GM12878 (cell line): ENCODE results near the gene TUBA3E. TPM values are rescaled to one million over a fixed set of nuclear protein-coding genes. Genes with fewer than 3 reads are reported as not detected.
"Not testable (repeated sequence)": the region's sequence is repeated elsewhere in the genome, so short reads cannot be mapped to it uniquely, and the experiment has no call there.

Experiments
- ATAC-seq: fragments of 200-7000 bp; cut with Tn5 transposase; 3 replicates; pipeline ENCODE4 v1.9.1; 2020; ENCODE audit warnings: mild to moderate bottlenecking, moderate library complexity
- BruUV-seq: library from RNA; stranded (reverse); fragments of 400-500 nt; replicated peaks from 2 replicates; lab custom pipeline; 2021; lab: Mats Ljungman, UMichigan
- CTCF ChIA-PET: fragments of 300-600 bp; sonication (Branson Sonifier 250); formaldehyde crosslinking; extraction: SDS; loops from one replicate; lab custom pipeline; 2021; ENCODE audit warnings: inconsistent platforms; lab: Yijun Ruan, JAX
- POLR2A ChIA-PET: fragments of 350-600 bp; formaldehyde crosslinking; extraction: SDS; loops from one replicate; lab custom pipeline; 2021; ENCODE audit warnings: inconsistent platforms; lab: Charles Lee
- RAD21 ChIA-PET: fragments of 300-600 bp; sonication (Branson Sonifier 250); formaldehyde crosslinking; loops from one replicate; lab custom pipeline; 2023; ENCODE audit warnings: antibody characterized with exemption; ENCODE audit not compliant: unreplicated experiment; lab: Charles Lee
- SMC1A ChIA-PET: fragments of 300-600 bp; sonication (Branson Sonifier 250); formaldehyde crosslinking; loops from one replicate; lab custom pipeline; 2023; ENCODE audit not compliant: unreplicated experiment, uncharacterized antibody; lab: Charles Lee
- DNase-seq: peaks from one replicate; pipeline ENCODE4 v3.0.0-alpha.2; 2011; ENCODE audit warnings: low read depth, low spot score
- FAIRE-seq: peaks from 3 replicates; lab custom pipeline; 2011; peaks lifted over from hg19 to GRCh38; lab: Jason Lieb, UNC
- H2AFZ ChIP-seq: 2 replicates; pipeline ENCODE4 v1.6.0; 2011; ENCODE audit warnings: low read depth, low read length, control low read depth; ENCODE audit not compliant: control insufficient read depth
- H3K27ac ChIP-seq: 2 replicates; pipeline ENCODE4 v1.5.1; 2011; ENCODE audit warnings: control low read depth; ENCODE audit not compliant: control insufficient read depth, insufficient read depth
- H3K27me3 ChIP-seq, 2 experiments: replicated peaks in 1 of 2; 2 replicates each; pipeline versions ENCODE4 v1.6.0 to v1.6.1; 2011; ENCODE audit warnings: low read length in 1 of 2; ENCODE audit not compliant: control insufficient read depth in 2 of 2, insufficient read depth in 2 of 2
- H3K36me3 ChIP-seq, 2 experiments: 2 replicates each; pipeline ENCODE4 v1.5.1; 2011; ENCODE audit warnings: low read length in 1 of 2; ENCODE audit not compliant: control insufficient read depth in 2 of 2, insufficient read depth in 2 of 2
- H3K4me1 ChIP-seq: 2 replicates; pipeline ENCODE4 v1.6.1; 2011; ENCODE audit warnings: mild to moderate bottlenecking, low read length, moderate library complexity, mixed read lengths; ENCODE audit not compliant: control insufficient read depth, insufficient read depth
- H3K4me2 ChIP-seq: 2 replicates; pipeline ENCODE4 v1.6.0; 2011; ENCODE audit warnings: control low read depth; ENCODE audit not compliant: control insufficient read depth, insufficient read depth
- H3K4me3 ChIP-seq: fragments of 200-600 bp; sonication (generic); 2 replicates; pipeline ENCODE4 v1.5.1; 2016
- H3K79me2 ChIP-seq: 2 replicates; pipeline ENCODE4 v1.6.0; 2011; ENCODE audit warnings: low read length; ENCODE audit not compliant: control insufficient read depth, insufficient read depth
- H3K9ac ChIP-seq: 2 replicates; pipeline ENCODE4 v1.8.0; 2011; ENCODE audit warnings: low read length, control low read depth, mixed read lengths; ENCODE audit not compliant: control insufficient read depth, insufficient read depth
- H3K9me3 ChIP-seq: replicated peaks from 3 replicates; pipeline ENCODE4 v1.5.1; 2011; ENCODE audit warnings: mild to moderate bottlenecking, low read length; ENCODE audit not compliant: control insufficient read depth, insufficient read depth
- H4K20me1 ChIP-seq: 2 replicates; pipeline ENCODE4 v1.6.0; 2011; ENCODE audit not compliant: control insufficient read depth, insufficient read depth
- CEBPZ ChIP-seq: fragments of 150-350 bp; IDR thresholded peaks from 2 replicates; pipeline ENCODE4 v1.6.1; 2016; ENCODE audit warnings: low read depth, low read length
- CREB1 ChIP-seq: IDR thresholded peaks from 2 replicates; pipeline ENCODE4 v1.6.1; 2012; ENCODE audit warnings: low read depth, mild to moderate bottlenecking, inconsistent platforms
- FOXM1 ChIP-seq: IDR thresholded peaks from 2 replicates; pipeline ENCODE4 v1.6.1; 2012; ENCODE audit warnings: low read depth, mild to moderate bottlenecking, inconsistent platforms, low read length, moderate library complexity
- KAT2A ChIP-seq: conservative IDR thresholded peaks from 2 replicates; pipeline ENCODE4 v1.6.1; 2011; ENCODE audit warnings: low read depth, low read length; ENCODE audit not compliant: control insufficient read depth
- KLF5 ChIP-seq: fragments of 450-650 bp; IDR thresholded peaks from 2 replicates; pipeline ENCODE4 v1.6.1; 2014; ENCODE audit warnings: mild to moderate bottlenecking; ENCODE audit not compliant: partially characterized antibody
- LARP7 ChIP-seq: fragments of 450-650 bp; IDR thresholded peaks from 2 replicates; pipeline ENCODE4 v1.6.1; 2017; ENCODE audit warnings: mild to moderate bottlenecking
- PML ChIP-seq: IDR thresholded peaks from 2 replicates; pipeline ENCODE4 v1.6.1; 2012; ENCODE audit warnings: low read length, inconsistent platforms
- POLR2AphosphoS2 ChIP-seq: IDR thresholded peaks from 2 replicates; pipeline ENCODE4 v1.6.1; 2011; ENCODE audit warnings: low read depth, mild to moderate bottlenecking, low read length, improper control_type of control experiment, moderate library complexity
- POU2F2 ChIP-seq: IDR thresholded peaks from 3 replicates; pipeline ENCODE4 v1.6.1; 2011; ENCODE audit warnings: low read depth, mild to moderate bottlenecking, low read length, borderline replicate concordance
- WRNIP1 ChIP-seq: IDR thresholded peaks from 2 replicates; pipeline ENCODE4 v1.6.1; 2011; ENCODE audit warnings: low read depth, low read length, improper control_type of control experiment, borderline replicate concordance
- ZNF274 ChIP-seq: IDR thresholded peaks from one replicate; pipeline ENCODE4 v1.8.0; 2011; ENCODE audit not compliant: insufficient read length, insufficient read depth
- WGBS: methylation state at CpG from one replicate; pipeline ENCODE4 v1.1.6; 2016; ENCODE audit warnings: low lambda C conversion rate; ENCODE audit not compliant: insufficient replicate concordance, insufficient coverage; ENCODE audit errors: missing lambda C conversion rate; 5-methylcytosine and 5-hydroxymethylcytosine counted together
- in situ Hi-C: fragments of 300-500 bp; cut with MboI; formaldehyde crosslinking; loops from 9 replicates; pipeline ENCODE4 v1.14.3; 2018; ENCODE audit warnings: mixed read lengths
- intact Hi-C: fragments of 100-400 bp; cut with micrococcal nuclease; formaldehyde crosslinking; loops from one replicate; pipeline ENCODE4 v1.14.2; 2022; ENCODE audit not compliant: unreplicated experiment
- polyA plus RNA-seq, 11 experiments: library from polyadenylated mRNA; depleted of rRNA in 4 of 11; unstranded in 6 of 11; stranded (reverse) in 5 of 11; fragments of >200 nt; fragmentation: Nextera tagmentation in 4 of 11; fragmentation: Illumina TruSeq in 1 of 11; extraction: Ambion mirVana in 4 of 11; extraction: Trizol in 1 of 11; gene quantifications; 1 replicate in 1 of 11; 2 replicates in 10 of 11; pipeline versions ENCODE4 v1.2.1 to v1.2.3, GENCODE V29; 2011 to 2016; ENCODE audit warnings: inconsistent platforms in 2 of 11, missing spikeins in 2 of 11, low read depth in 1 of 11
- total RNA-seq, 4 experiments: library from RNA; depleted of rRNA in 3 of 4; stranded (reverse); fragments of >200 nt in 3 of 4; fragmentation: Illumina TruSeq in 1 of 4; extraction: Trizol in 1 of 4; gene quantifications; 2 replicates each; pipeline versions ENCODE4 v1.2.1 to v1.2.3, GENCODE V29; 2013 to 2021
- TF ChIP-seq, protein P1 (sequence below): fragments of 450-650 bp; IDR thresholded peaks from 2 replicates; pipeline ENCODE4 v1.6.1; 2014; ENCODE audit warnings: mild to moderate bottlenecking

The TUBA3E gene
- total and polyA plus RNA-seq, 10 of the 15 experiments (the other 5 are each of a cell fraction or from before 2014, with no cell fraction given): not detected

GRCh38 chr2:130150181-130151144 lies 47.8 kb downstream of the TUBA3E start:
- POLR2A ChIA-PET: no interaction called here
- Histone ChIP-seq H2AFZ (no peak overlapping the region), H3K36me3 (peaks cover 0 to 16% of the 10 kb centered on the region in 2 experiments; a peak in 2 of 4 replicates), H3K27me3 (no peaks in the 10 kb centered on the region), H3K9ac (no peak overlapping the region), H3K4me2 (no peak overlapping the region), H3K27ac (no peak overlapping the region), H4K20me1 (no peaks in the 10 kb centered on the region), H3K4me1 (no peaks in the 10 kb centered on the region), H3K79me2 (no peaks in the 10 kb centered on the region), H3K4me3 (no peak overlapping the region), H3K9me3 (no peaks in the 10 kb centered on the region)
- ATAC-seq: no peak
- in situ Hi-C loops (loop anchor here (10.0 kb wide), 1 partner anchor 1524 kb away; no protein-coding TSS in a partner anchor), intact Hi-C loops (no loop called here)
- WGBS: 94% methylated on average over 19 of the region's 23 CpGs
- CTCF ChIA-PET: no interaction called here
- RAD21 ChIA-PET: no interaction called here
- no peak for TF ChIP-seq ZNF274
- TF ChIP-seq, protein P1, sequence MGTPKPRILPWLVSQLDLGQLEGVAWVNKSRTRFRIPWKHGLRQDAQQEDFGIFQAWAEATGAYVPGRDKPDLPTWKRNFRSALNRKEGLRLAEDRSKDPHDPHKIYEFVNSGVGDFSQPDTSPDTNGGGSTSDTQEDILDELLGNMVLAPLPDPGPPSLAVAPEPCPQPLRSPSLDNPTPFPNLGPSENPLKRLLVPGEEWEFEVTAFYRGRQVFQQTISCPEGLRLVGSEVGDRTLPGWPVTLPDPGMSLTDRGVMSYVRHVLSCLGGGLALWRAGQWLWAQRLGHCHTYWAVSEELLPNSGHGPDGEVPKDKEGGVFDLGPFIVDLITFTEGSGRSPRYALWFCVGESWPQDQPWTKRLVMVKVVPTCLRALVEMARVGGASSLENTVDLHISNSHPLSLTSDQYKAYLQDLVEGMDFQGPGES: no peak
- no peak for TF ChIP-seq FOXM1
- TF ChIP-seq CREB1: no peak
- TF ChIP-seq KLF5: no peak
- TF ChIP-seq PML: no peak
- TF ChIP-seq KAT2A: no peak
- no peak for TF ChIP-seq WRNIP1
- TF ChIP-seq CEBPZ: no peak
- TF ChIP-seq POLR2AphosphoS2: no peak
- TF ChIP-seq LARP7: no peak
- no peak for TF ChIP-seq POU2F2
- no TSS peak for BruUV-seq
- DNase-seq: no peak
- SMC1A ChIA-PET: no interaction called here
- FAIRE-seq: no peak

GRCh38 chr2:130148515-130148914 lies 49.7 kb downstream of the TUBA3E start:
- H4K20me1 ChIP-seq, H2AFZ ChIP-seq, BruUV-seq, SMC1A ChIA-PET, FAIRE-seq, H3K4me3 ChIP-seq, RAD21 ChIA-PET, H3K27me3 ChIP-seq, DNase-seq, ATAC-seq, H3K9me3 ChIP-seq, H3K9ac ChIP-seq, H3K4me1 ChIP-seq, H3K27ac ChIP-seq, in situ Hi-C loops, CTCF ChIA-PET, intact Hi-C loops, H3K4me2 ChIP-seq, H3K79me2 ChIP-seq, POLR2A ChIA-PET, H3K36me3 ChIP-seq: not testable (repeated sequence)
- WGBS: 51% methylated on average over 4 of the region's 6 CpGs
